GM19455 (cell line): ENCODE results near the gene MMD.
"Not testable (repeated sequence)": the region's sequence is repeated elsewhere in the genome, so short reads cannot be mapped to it uniquely, and the experiment has no call there.

Experiments
- ATAC-seq: cut with Tn5 transposase; IDR thresholded peaks from one replicate; pipeline ENCODE4 v1.9.1; 2021; ENCODE audit not compliant: unreplicated experiment

MMD gene, protein sequence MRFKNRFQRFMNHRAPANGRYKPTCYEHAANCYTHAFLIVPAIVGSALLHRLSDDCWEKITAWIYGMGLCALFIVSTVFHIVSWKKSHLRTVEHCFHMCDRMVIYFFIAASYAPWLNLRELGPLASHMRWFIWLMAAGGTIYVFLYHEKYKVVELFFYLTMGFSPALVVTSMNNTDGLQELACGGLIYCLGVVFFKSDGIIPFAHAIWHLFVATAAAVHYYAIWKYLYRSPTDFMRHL

GRCh38 chr17:55421179-55421934 lies at the start of gene MMD:
TSS of gene MMD (minus strand) at chr17:55421835. CDS start at chr17:55421695, 140 bp downstream.
- ATAC-seq = peak; percentile 30

DNA sequence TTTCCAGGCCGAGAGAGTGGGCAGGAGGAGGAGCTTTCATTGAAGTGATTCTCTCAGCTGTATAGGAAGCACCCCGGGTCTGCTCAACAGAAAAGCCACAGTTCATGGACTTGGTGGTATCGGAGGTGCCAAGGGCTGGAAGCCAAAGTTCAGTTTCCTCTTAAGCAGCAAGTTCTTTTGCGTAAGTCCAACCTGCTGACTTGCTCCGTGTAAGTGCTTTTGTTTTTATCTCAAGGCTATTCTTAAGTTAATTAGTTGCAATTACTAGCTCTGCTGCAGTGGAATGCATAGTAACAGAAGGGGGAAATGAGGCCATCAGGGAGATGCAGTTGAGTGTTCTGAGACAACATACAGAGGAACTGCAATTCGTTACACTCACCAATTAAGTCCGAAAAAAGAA lies 45.0 kb upstream of the MMD start:
- ATAC-seq = no peak

DNA sequence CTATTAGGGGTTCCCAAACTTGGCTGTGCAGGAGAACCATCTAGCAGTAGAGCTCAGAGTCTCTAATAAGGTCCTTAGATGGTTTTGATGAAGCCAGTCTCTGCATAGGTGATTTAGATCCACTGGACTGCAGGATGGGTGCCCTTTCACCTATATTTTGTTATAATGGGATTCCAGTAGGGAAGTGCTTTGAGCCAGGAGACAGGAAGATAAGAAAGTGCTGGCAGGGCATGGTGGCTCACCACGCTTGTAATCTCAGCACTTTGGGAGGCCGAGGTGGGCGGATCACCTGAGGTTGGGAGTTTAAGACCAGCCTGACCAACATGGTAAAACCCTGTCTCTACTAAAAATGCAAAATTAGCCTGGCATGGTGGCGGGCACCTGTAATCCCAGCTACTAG lies 44.1 kb upstream of the MMD start:
- not testable (repeated sequence) for ATAC-seq

GRCh38 chr17:55463600-55463999 lies 42.0 kb upstream of the MMD start:
- peak; percentile 76 for ATAC-seq

GRCh38 chr17:55462711-55463110 lies 41.1 kb upstream of the MMD start:
- no peak for ATAC-seq

DNA sequence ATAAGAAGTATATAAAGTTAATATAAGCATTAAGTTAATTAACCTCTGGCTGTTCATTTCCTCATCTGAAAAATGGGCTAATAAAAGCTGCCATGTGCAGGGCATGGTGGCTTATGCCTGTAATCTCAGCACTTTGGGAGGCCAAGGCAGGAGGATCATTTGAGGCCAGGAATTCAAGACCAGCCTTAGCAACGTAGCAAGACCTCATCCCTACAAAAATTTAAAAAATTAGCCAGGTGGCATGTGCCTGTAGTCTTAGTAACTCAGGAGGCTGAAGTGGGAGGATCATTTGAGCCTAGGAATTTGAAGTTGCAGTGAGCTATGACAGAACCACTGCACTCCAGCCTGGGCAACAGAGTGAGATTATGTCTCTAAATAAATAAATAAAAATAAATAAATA lies 40.6 kb upstream of the MMD start:
- ATAC-seq = no peak

GRCh38 chr17:55458978-55459377 lies 37.3 kb upstream of the MMD start:
- no peak for ATAC-seq

GRCh38 chr17:55458287-55458900 lies 36.8 kb upstream of the MMD start:
- no peak for ATAC-seq

GRCh38 chr17:55456307-55457240 lies 34.9 kb upstream of the MMD start:
- ATAC-seq = no peak

DNA sequence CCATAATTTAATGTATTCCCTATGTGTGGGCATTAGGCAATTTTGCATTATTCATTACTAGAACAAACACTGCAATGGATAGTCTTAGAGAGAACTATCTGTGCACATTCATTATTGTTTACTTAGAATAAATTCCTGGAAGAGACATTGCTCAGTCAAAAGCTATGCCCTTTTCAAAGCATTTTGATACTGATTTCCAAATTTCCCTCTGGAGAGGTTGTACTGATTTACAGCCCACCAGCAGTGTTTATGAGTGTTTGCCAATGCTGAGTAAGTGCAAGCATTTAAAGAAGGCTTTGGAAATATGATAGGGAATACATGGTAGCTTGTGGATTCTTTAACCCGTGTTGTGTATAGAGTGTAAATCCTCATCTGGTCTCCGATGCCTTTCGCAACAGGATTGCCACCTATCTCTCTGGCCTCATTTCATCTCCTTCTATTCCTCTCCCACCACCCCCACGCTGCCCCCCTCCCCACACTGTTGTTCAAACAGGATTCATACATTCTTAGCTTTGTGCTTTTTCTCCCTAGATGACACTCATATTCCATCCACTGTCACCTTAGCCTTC lies 33.4 kb upstream of the MMD start:
- ATAC-seq = no peak

- no peak for ATAC-seq
These were observed 32.4 kb upstream of the MMD start for GRCh38 chr17:55453839-55454557.

DNA sequence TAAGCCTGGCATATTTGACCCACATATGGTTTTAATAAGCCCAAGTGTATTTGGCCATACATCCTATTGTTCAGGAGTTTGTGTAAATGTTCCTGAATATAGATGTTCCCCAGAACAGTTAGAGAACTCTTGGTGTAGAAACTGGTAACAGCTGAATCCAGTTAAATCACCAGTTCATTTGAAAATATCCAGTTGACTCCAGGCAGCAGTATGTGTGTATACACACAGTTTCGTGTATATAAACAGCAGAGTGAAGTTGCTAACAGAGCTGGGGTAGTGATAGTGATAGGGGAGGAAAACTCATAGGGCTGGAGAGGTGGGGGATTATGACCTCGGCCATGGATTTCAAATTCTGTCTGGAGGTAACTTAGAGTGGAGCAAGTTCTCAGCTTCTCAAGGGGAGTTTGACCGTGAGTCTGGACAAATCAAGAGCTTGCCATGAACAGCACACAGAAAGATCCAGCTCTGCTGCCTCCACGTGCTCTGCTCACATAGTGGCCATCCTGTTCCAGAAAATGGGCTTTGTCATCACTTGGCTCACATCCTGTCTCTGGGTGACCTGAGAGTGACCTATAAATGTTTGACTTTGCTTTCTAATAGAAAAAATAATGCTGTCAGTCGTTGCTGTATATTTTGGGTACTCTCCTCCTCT lies 30.6 kb upstream of the MMD start:
- ATAC-seq = no peak

- ATAC-seq = no peak
These were observed 30.1 kb upstream of the MMD start for GRCh38 chr17:55451758-55452138.

DNA sequence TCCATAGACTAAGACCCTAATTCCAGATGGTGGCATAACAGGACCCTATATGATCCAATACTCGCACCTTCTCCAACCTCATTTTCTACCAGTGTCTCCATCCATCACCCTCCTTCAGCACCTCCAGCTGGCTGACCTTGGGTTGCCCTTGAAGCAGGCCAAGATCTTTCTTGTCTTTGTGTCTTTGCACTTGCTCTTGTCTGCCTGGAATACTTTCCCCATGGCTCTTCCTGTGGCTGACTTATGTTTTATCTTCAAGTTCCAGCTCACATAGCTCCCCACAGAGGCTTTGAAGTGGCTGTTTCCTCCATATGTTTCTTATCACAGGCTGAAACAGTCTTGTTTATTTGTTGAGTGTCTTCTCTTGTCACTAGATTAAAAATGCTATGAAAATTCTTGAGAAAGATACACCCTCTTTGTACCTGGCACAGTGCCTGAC lies 29.6 kb upstream of the MMD start:
- no peak for ATAC-seq

GRCh38 chr17:55450232-55450825 lies 28.7 kb upstream of the MMD start:
- ATAC-seq = no peak

DNA sequence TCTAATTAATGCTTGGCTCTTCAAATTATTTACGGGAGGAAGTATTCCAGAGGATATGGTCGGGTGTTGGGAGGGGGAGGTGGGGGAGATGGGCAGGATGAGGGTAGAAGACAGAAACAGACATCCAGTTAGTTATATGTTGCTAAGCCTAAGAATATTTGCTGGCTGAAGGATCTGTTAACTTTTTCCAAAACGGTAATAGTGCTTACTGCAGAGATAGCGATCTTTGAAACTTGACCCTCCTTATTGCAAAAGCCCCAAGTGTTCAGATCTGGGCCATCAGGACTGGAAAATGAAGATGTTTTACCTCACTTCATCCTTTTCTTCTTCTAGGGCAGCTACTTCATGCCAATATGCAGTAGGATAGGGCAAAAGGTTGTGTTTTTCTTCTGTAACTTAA lies 27.0 kb upstream of the MMD start:
- no peak for ATAC-seq

GRCh38 chr17:55446581-55447205 lies 25.1 kb upstream of the MMD start:
- ATAC-seq = no peak

DNA sequence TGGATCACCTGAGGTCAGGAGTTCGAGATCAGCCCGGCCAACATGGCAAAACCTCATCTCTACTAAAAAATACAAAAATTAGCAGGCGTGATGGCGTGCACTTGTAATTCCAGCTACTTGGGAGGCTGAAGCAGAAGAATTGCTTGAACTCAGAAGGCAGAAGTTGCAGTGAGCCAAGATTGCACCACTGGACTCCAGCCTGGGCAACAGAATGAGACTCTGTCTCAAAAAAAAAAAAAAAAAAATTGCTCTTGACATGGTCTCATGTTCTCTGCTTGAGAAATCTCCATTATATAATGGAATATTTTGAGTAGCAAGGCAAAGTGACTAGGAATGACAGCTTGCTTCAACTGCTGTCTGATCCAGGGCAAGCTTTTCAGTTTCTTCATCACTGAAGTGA lies 24.4 kb upstream of the MMD start:
- not testable (repeated sequence) for ATAC-seq
